Muscle of leg (tissue), 11 donors: ENCODE results near the gene ZNF549. TPM values are rescaled to one million over a fixed set of nuclear protein-coding genes. Genes with fewer than 3 reads are reported as not detected.
"Not testable (repeated sequence)": the region's sequence is repeated elsewhere in the genome, so short reads cannot be mapped to it uniquely, and the experiment has no call there.

ENCODE experiments used
- DNase-seq: peaks from one replicate; pipeline ENCODE4 v3.0.0; 2013
- H3K27ac ChIP-seq: one replicate; pipeline ENCODE4 v1.5.1; 2013; ENCODE audit warnings: mild to moderate bottlenecking, low read length, control low read depth
- H3K27me3 ChIP-seq: one replicate; pipeline ENCODE4 v1.6.1; 2013; ENCODE audit warnings: low read length; ENCODE audit not compliant: control insufficient read depth, insufficient read depth
- H3K36me3 ChIP-seq: one replicate; pipeline ENCODE4 v1.6.1; 2013; ENCODE audit warnings: low read length; ENCODE audit not compliant: control insufficient read depth, insufficient read depth
- H3K4me1 ChIP-seq: one replicate; pipeline ENCODE4 v1.6.1; 2013; ENCODE audit warnings: low read length; ENCODE audit not compliant: control insufficient read depth, insufficient read depth
- H3K4me3 ChIP-seq: one replicate; pipeline ENCODE4 v1.5.1; 2013; ENCODE audit warnings: low read length, control low read depth
- H3K9me3 ChIP-seq: replicated peaks from 2 replicates; pipeline ENCODE4 v1.6.1; 2013; ENCODE audit warnings: low read depth, low read length; ENCODE audit not compliant: control insufficient read depth
- WGBS: methylation state at CpG from one replicate; pipeline ENCODE4 v1.1.5; 2013; ENCODE audit warnings: missing lambda C conversion rate; ENCODE audit not compliant: insufficient coverage; 5-methylcytosine and 5-hydroxymethylcytosine counted together
- polyA plus RNA-seq, 8 donors: library from polyadenylated mRNA; unstranded; fragments of 120-200 nt; gene quantifications; one replicate each; pipeline versions ENCODE4 v1.2.1 to v1.2.3, GENCODE V29; 2013; ENCODE audit warnings: inconsistent platforms in 1 of 8, low replicate concordance in 1 of 8; ENCODE audit not compliant: insufficient read length in 8 of 8, insufficient read depth in 1 of 8
- total RNA-seq: library from RNA; stranded (reverse); fragments of 120-200 nt; gene quantifications from one replicate; pipeline ENCODE4 v1.2.4, GENCODE V29; 2013

The ZNF549 gene
- total and polyA plus RNA-seq, 9 donors, result 5.6 to 8.6 (median 6.6) TPM

- H3K36me3 ChIP-seq, result peaks cover 12% of the 10 kb centered on the region
- H3K4me3 ChIP-seq, result no peak overlapping the region
- peaks cover 30% of the 10 kb centered on the region for H3K9me3 ChIP-seq
- no peak for DNase-seq
- no peaks in the 10 kb centered on the region for H3K27me3 ChIP-seq
- H3K4me1 ChIP-seq, result no peaks in the 10 kb centered on the region
- WGBS, result 96% methylated on average over 5 of the region's 5 CpGs
- no peak overlapping the region for H3K27ac ChIP-seq
These were observed 11.9 kb upstream of the ZNF549 start for GRCh38 chr19:57515255-57515654.

DNA sequence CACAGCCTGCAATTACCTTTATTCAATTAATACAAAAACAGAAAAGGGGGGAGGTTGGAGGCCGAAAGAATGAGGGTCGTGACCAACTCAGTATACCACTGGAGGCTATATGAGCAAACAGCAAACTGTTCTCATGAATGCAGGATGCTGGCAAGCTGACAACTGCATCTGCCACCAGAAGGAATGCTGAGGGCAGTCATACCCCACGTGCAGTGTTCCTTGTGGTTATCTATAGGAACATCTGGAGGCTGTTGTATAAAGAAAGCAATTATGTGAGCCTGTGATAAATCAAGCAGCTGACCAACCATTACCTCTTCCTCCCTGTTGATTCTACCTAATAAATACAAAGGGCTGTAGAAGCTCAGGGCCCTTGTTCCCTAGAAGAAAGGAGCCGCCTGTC lies 9.1 kb upstream of the ZNF549 start:
- H3K27ac ChIP-seq, H3K4me3 ChIP-seq, DNase-seq, H3K4me1 ChIP-seq, H3K27me3 ChIP-seq: not testable (repeated sequence)
- peaks cover 13% of the 10 kb centered on the region for H3K9me3 ChIP-seq
- H3K36me3 ChIP-seq, result peaks cover 12% of the 10 kb centered on the region
- WGBS, result 96% methylated on average over 3 of the region's 4 CpGs

DNA sequence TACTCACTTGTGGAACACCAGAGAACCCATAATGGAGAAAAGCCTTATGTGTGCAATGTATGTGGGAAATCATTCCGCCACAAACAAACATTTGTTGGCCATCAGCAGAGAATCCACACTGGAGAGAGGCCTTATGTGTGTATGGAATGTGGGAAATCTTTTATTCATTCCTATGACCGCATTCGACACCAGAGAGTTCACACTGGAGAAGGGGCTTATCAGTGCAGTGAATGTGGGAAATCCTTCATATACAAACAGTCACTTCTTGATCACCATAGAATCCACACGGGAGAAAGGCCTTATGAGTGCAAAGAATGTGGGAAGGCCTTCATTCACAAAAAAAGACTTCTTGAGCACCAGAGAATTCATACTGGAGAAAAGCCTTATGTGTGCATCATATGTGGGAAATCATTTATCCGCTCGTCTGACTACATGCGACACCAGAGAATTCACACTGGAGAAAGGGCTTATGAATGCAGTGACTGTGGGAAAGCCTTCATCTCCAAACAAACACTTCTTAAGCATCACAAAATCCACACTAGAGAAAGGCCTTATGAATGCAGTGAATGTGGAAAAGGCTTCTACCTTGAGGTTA lies 10.9 kb downstream of the ZNF549 start:
- Histone ChIP-seq H3K27me3 (no peaks in the 10 kb centered on the region), H3K4me1 (no peaks in the 10 kb centered on the region), H3K27ac (no peak overlapping the region), H3K4me3 (no peak overlapping the region), H3K36me3 (peaks cover 74% of the 10 kb centered on the region), H3K9me3 (peaks cover 85% of the 10 kb centered on the region)
- DNase-seq, result no peak
- WGBS, result no CpG with 5 or more reads among the region's 7 CpGs

- peaks cover 65% of the 10 kb centered on the region for H3K36me3 ChIP-seq
- DNase-seq, result no peak
- WGBS, result no CpG with 5 or more reads among the region's 1 CpG
- no peaks in the 10 kb centered on the region for H3K27me3 ChIP-seq
- H3K9me3 ChIP-seq, result peaks cover 72% of the 10 kb centered on the region
- H3K4me3 ChIP-seq, result no peak overlapping the region
- H3K27ac ChIP-seq, result no peak overlapping the region
- H3K4me1 ChIP-seq, result no peaks in the 10 kb centered on the region
These were observed 19.4 kb downstream of the ZNF549 start for GRCh38 chr19:57546513-57546912.

DNA sequence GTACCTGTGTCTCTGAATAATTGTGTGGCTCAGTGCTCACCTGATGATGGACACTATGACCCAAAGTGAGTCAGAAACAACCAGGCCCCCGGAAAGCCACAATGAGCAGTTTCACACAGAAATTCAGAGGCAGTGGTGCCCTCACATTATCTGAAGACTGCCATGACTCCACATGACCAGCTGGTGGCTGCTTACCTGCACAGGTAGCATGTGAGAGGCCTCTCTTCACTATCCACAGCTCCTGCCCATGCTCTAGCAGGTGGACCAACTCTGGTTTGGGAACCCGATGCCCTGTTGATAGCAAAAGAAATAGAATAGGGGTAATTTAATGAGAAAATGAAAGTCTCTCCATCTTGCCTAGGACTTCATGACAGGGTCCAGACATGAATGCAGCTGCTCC lies 25.3 kb downstream of the ZNF549 start:
- H3K4me3 ChIP-seq, result no peak overlapping the region
- no peaks in the 10 kb centered on the region for H3K27me3 ChIP-seq
- H3K4me1 ChIP-seq, result no peaks in the 10 kb centered on the region
- 100% methylated on average over 1 of the region's 2 CpGs for WGBS
- no peak overlapping the region for H3K27ac ChIP-seq
- no peak for DNase-seq
- H3K9me3 ChIP-seq, result peaks cover 44% of the 10 kb centered on the region
- H3K36me3 ChIP-seq, result peaks cover 78% of the 10 kb centered on the region

GRCh38 chr19:57557659-57558058 lies 30.5 kb downstream of the ZNF549 start:
- Histone ChIP-seq H3K27ac (no peak overlapping the region), H3K27me3 (no peaks in the 10 kb centered on the region), H3K4me1 (peaks cover 20% of the 10 kb centered on the region), H3K9me3 (peaks cover 25% of the 10 kb centered on the region), H3K36me3 (peaks cover 39% of the 10 kb centered on the region), H3K4me3 (no peak overlapping the region)
- DNase-seq, result no peak
- 83% methylated on average over 2 of the region's 5 CpGs for WGBS

- WGBS, result 5% methylated on average over 5 of the region's 6 CpGs
- H3K36me3 ChIP-seq, result peaks cover 30% of the 10 kb centered on the region
- peak overlapping the region; percentile 99 for H3K4me3 ChIP-seq
- no peak for DNase-seq
- peaks cover 20% of the 10 kb centered on the region for H3K9me3 ChIP-seq
- H3K27me3 ChIP-seq, result no peaks in the 10 kb centered on the region
- H3K27ac ChIP-seq, result no peak overlapping the region
- H3K4me1 ChIP-seq, result peaks cover 20% of the 10 kb centered on the region
These were observed 31.4 kb downstream of the ZNF549 start for GRCh38 chr19:57558525-57558924.

GRCh38 chr19:57559008-57559403 lies 31.9 kb downstream of the ZNF549 start:
- Histone ChIP-seq H3K4me1 (peaks cover 20% of the 10 kb centered on the region), H3K4me3 (peak overlapping the region; percentile 99), H3K27ac (peak overlapping the region; percentile 81), H3K9me3 (peaks cover 19% of the 10 kb centered on the region), H3K27me3 (no peaks in the 10 kb centered on the region), H3K36me3 (peaks cover 26% of the 10 kb centered on the region)
- WGBS, result under 1% methylated on average over 15 of the region's 22 CpGs
- DNase-seq, result peak; percentile 16

DNA sequence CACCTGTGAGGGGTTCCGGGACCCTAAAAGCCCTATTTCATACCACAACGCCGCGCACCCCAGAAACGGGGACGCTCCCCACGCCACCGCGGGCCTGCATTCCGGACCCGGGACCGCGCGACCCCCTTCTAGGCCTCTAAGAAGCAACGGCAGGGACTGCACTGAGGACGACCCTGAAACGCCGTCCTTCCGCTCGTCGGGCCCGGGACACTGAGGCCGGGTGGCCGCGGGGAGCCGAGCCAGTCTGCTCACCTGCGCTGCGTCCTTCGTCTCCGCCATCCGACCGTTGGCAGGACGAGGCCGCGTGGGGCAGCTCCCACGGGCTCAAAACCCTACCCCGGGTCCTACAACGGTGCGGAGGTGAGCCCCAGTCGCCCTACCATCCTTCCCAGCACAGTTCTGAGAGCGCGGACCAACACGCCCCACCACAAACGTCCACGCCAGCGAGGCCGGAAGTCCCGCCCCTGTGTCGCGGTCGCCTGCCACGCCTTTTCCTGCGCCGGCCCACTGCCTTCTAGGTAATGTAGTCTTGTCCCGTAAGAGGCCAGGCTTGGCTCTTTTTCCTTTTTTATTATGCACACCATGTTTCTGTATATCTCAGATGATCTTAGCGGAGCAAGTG lies 32.4 kb downstream of the ZNF549 start, which contains the start of gene ZNF550:
ZNF550 (minus strand) TSS at position 460 of the 622 bp plus-strand sequence; CDS start at position 279, 181 bp downstream.
- Histone ChIP-seq H3K9me3 (peaks cover 21% of the 10 kb centered on the region), H3K27ac (peak within 1 kb of the TSS; percentile 81)
- WGBS, result 0% methylated on average over 47 of the region's 56 CpGs

GRCh38 chr19:57560049-57560491 lies 32.9 kb downstream of the ZNF549 start:
- peak; percentile 48 for DNase-seq
- H3K27ac ChIP-seq, result peak overlapping the region; percentile 62
- H3K36me3 ChIP-seq, result peaks cover 15% of the 10 kb centered on the region
- peak overlapping the region; percentile 99 for H3K4me3 ChIP-seq
- H3K9me3 ChIP-seq, result peaks cover 23% of the 10 kb centered on the region
- H3K27me3 ChIP-seq, result no peaks in the 10 kb centered on the region
- 18% methylated on average over 23 of the region's 23 CpGs for WGBS
- peaks cover 20% of the 10 kb centered on the region for H3K4me1 ChIP-seq

More for the DNA sequence above, 32.4 kb downstream of the ZNF549 start, which contains the start of gene ZNF550:
- H3K4me1 ChIP-seq, result peaks cover 20% of the 10 kb centered on the region
- no peaks in the 10 kb centered on the region for H3K27me3 ChIP-seq
- H3K4me3 ChIP-seq, result peak within 1 kb of the TSS; percentile 99
- H3K36me3 ChIP-seq, result peaks cover 21% of the 10 kb centered on the region
- peak; percentile 96 for DNase-seq
